DND-41 (cell line): Measurements from ENCODE around the gene SMIM30.

Experiments used
- CTCF ChIP-seq: IDR thresholded peaks from 2 replicates; pipeline ENCODE4 v1.5.1; 2012; ENCODE audit warnings: borderline replicate concordance, low read length, moderate library complexity, mild to moderate bottlenecking; ENCODE audit not compliant: poor library complexity, severe bottlenecking; ENCODE audit errors: extremely low read depth
- EZH2 ChIP-seq: IDR thresholded peaks from 3 replicates; pipeline ENCODE4 v1.6.1; 2012; ENCODE audit warnings: borderline replicate concordance, low read depth, mild to moderate bottlenecking, moderate library complexity, low read length, inconsistent platforms; ENCODE audit not compliant: severe bottlenecking

GRCh38 chr7:113083816-113084495 is 34.4 kb downstream of the SMIM30 start:
- TF ChIP-seq CTCF (no peak), EZH2 (no peak)
